ENCODE measurements around the gene MRPS22. TPM values are rescaled to one million over a fixed set of nuclear protein-coding genes. Genes with fewer than 3 reads are reported as not detected.

MRPS22 gene
- total and polyA plus RNA-seq, 8 donors = 28.4 to 63.0 (median 56.5) TPM

DNA sequence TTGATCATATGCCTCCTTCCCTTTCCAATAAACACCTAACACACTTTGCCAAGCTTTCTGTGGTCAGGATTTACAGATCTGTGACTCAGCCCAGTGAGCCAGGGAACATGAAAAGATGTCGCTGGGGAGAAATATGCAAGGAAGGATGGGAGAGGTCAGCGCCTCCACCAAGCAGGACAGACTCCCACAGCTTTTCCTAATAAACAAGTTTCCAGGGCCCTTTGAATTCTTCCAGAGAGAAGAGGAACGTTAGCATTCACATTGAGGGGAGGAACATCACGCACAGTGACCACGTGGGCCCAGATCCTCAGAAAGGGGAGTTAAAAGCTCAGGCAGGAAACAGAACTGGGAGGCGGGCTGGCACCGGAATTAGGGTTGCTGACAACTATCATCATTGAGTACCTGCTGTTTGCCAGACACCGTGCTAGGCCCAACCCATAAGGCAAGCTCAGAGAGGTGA lies 33.3 kb upstream of the MRPS22 start:
- Histone ChIP-seq H3K36me3 (no peaks in the 10 kb centered on the region), H3K4me1 (no peaks in the 10 kb centered on the region), H3K27ac (no peak overlapping the region), H3K9me3 (no peaks in the 10 kb centered on the region), H3K27me3 (peaks cover 0 to 6% of the 10 kb centered on the region in 2 donors), H3K4me3 (no peak overlapping the region)
- TF ChIP-seq, protein P1, sequence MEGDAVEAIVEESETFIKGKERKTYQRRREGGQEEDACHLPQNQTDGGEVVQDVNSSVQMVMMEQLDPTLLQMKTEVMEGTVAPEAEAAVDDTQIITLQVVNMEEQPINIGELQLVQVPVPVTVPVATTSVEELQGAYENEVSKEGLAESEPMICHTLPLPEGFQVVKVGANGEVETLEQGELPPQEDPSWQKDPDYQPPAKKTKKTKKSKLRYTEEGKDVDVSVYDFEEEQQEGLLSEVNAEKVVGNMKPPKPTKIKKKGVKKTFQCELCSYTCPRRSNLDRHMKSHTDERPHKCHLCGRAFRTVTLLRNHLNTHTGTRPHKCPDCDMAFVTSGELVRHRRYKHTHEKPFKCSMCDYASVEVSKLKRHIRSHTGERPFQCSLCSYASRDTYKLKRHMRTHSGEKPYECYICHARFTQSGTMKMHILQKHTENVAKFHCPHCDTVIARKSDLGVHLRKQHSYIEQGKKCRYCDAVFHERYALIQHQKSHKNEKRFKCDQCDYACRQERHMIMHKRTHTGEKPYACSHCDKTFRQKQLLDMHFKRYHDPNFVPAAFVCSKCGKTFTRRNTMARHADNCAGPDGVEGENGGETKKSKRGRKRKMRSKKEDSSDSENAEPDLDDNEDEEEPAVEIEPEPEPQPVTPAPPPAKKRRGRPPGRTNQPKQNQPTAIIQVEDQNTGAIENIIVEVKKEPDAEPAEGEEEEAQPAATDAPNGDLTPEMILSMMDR (IDR thresholded peaks at IDR 0.05) = no peak
- DNase-seq (no peak), ATAC-seq (no peak)
- intact Hi-C loops (cut with DNase I) = no loop called here

DNA sequence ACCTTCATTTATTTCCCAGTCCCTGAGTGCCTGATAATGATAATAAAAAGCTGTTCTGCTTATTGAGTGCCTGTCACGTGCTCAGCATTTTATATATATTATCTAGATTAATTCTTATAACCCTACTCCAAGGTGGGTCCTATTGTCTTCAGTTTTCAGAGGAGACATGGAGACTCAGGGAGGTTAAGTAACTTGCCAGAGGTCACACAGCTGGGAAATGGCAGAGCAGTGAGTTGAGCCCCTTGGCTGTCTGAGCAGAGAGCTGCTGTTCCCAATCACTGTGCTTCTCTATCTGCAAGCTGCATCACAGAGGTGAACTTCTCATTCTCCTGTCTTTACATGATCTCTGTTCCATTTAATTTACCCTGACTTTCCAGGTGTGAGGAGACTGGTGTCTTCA lies 32.3 kb upstream of the MRPS22 start:
- Histone ChIP-seq H3K36me3 (no peaks in the 10 kb centered on the region), H3K27ac (no peak overlapping the region), H3K27me3 (peaks cover 0 to 10% of the 10 kb centered on the region in 2 donors), H3K4me1 (no peaks in the 10 kb centered on the region), H3K9me3 (no peaks in the 10 kb centered on the region), H3K4me3 (no peak overlapping the region)
- intact Hi-C loops (cut with DNase I) = no loop called here
- ATAC-seq = no peak
- TF ChIP-seq, protein P1 (IDR thresholded peaks at IDR 0.05) = no peak
- DNase-seq = no peak

DNA sequence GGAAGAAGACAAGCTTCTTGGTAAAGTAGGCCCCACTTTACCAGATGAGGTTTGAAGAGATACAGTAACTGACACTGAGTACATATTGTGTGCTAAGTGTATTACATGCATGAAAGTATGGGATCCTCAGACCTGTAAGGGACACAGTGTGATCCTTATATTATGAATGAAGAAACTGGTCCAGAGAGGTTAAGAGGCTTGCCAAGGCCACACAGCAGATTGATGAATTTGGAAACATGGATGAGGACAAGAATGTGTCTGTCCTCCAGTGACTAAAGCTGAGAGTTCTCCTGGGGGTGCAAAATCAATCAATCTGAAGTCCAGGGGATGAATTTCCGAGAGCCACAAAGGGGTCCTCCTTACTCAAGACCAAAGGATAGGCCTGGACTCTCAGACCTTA lies 31.4 kb upstream of the MRPS22 start:
- TF ChIP-seq, protein P1 (IDR thresholded peaks at IDR 0.05) = no peak
- ATAC-seq (no peak), DNase-seq (no peak)
- Histone ChIP-seq H3K36me3 (no peaks in the 10 kb centered on the region), H3K4me1 (no peaks in the 10 kb centered on the region), H3K4me3 (no peak overlapping the region), H3K27me3 (peaks cover 0 to 19% of the 10 kb centered on the region in 2 donors), H3K9me3 (no peaks in the 10 kb centered on the region), H3K27ac (no peak overlapping the region)
- intact Hi-C loops (cut with DNase I) = no loop called here

DNA sequence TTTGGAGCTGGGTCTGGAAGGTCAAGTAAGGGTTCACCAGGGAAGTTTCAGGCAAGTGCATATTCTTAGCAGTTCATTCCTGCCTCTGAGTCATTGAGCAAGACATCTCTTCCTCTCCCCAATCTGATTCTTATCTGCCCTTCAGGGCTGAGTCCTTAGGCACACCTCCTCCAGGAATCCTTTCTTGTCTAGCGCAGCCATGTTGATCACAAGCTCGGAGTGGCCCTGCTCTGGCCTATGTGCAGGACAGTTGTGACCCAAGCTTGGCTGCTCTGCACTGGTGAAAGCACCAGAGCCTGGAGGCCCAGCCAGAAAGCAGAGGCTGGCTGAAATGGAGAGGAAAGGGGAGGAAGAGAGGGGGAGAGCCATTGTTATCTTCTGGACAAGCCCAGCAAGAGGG lies 30.9 kb upstream of the MRPS22 start:
- ATAC-seq = no peak
- no peak overlapping the region for H3K27ac ChIP-seq
- H3K36me3 ChIP-seq = no peaks in the 10 kb centered on the region
- no peak for DNase-seq
- no peaks in the 10 kb centered on the region for H3K4me1 ChIP-seq
- TF ChIP-seq, protein P1 (IDR thresholded peaks at IDR 0.05) = no peak
- H3K27me3 ChIP-seq = peaks cover 0 to 23% of the 10 kb centered on the region in 2 donors
- no peaks in the 10 kb centered on the region for H3K9me3 ChIP-seq
- H3K4me3 ChIP-seq = no peak overlapping the region
- intact Hi-C loops (cut with DNase I) = no loop called here

DNA sequence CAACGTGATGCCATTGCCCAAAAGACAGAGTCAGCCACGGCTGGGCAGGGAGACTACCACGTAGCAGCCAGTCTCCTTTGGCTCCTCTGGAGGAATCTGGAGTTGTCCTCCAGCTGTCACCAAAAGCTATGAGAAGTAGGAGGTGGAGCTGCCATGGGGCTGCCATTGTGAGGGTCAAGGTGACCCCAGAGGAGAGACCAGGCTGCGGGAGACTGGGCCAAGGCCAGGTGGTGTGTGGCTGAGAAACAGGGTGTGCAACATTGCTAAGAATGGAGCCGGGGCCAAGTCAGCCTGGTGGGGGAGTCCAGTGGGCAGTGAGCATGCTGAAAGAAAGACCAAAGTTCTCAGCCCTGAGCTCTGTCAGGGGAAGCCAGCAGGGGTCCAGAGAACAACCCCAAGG lies 29.9 kb upstream of the MRPS22 start:
- Histone ChIP-seq H3K36me3 (no peaks in the 10 kb centered on the region), H3K4me1 (no peaks in the 10 kb centered on the region), H3K4me3 (no peak overlapping the region), H3K27me3 (peaks cover 0 to 33% of the 10 kb centered on the region in 2 donors), H3K9me3 (no peaks in the 10 kb centered on the region), H3K27ac (no peak overlapping the region)
- DNase-seq (no peak), ATAC-seq (no peak)
- intact Hi-C loops (cut with DNase I) = no loop called here
- TF ChIP-seq, protein P1 (IDR thresholded peaks at IDR 0.05) = no peak
